Erythroblast (primary cell): Measurements from ENCODE around the gene STK39.
"Not testable (repeated sequence)": the region's sequence is repeated elsewhere in the genome, so short reads cannot be mapped to it uniquely, and the experiment has no call there.

Experiments
- DNase-seq, 2 experiments: peaks; one replicate each; lab custom pipeline; 2025; lab: John Stamatoyannopoulos, UW
- GATA1 ChIP-seq: IDR thresholded peaks from 2 replicates; pipeline ENCODE4 v1.6.1; 2011; ENCODE audit warnings: low read depth, mild to moderate bottlenecking, control low read depth, low read length, moderate library complexity
- POLR2A ChIP-seq: IDR thresholded peaks from 2 replicates; pipeline ENCODE4 v1.6.1; 2011; ENCODE audit warnings: mild to moderate bottlenecking, low read length

STK39 gene

DNA sequence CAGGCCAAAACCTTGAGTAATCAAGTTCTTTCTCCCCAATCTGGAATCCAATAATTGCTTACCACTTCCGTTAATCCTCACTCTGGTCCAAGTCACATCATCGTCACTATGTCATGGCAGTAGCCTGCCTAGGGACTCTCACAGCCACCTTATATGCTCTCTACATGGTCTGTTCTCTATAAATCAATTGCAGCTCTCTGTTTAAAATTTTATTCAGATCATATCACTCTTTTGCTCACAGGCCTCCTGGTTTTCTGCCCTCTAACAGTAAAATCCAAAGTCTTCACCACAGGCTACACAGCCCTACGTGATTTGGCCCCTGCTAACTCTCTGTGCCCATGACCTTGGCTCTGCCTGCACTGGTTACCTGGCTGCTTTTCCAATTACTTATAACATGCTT, 188.7 kb downstream of the STK39 start:
- no peak for TF ChIP-seq GATA1
- no peak for TF ChIP-seq POLR2A

DNA sequence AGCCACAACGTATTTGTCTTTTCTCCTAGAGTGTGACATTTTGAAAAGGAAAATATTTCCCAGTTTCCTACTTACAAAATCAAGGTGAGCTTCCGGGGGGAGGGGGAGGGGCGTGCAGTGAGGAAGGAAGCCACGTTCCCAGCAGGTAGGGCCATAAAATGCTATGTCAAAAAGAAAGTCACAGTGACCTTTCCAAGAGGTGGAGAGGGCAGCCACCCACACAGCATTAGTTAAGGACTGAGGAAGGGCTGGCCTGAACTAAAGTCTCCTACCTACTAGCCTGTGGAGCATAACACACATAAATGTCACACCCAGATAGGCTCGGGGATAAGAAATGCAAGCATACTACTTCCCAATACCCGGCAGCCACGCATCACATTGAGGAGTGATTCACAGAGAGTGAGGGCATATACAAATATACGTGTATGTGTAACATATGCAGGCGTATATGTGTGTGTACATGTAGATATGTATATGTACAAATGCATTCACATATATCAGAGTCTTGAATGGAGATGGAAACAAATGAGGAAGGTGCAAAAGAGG, 191.1 kb downstream of the STK39 start:
- no peak for DNase-seq
- TF ChIP-seq GATA1 = no peak
- TF ChIP-seq POLR2A = no peak

More for the DNA sequence above, 188.7 kb downstream of the STK39 start:
- no peak for DNase-seq

DNA sequence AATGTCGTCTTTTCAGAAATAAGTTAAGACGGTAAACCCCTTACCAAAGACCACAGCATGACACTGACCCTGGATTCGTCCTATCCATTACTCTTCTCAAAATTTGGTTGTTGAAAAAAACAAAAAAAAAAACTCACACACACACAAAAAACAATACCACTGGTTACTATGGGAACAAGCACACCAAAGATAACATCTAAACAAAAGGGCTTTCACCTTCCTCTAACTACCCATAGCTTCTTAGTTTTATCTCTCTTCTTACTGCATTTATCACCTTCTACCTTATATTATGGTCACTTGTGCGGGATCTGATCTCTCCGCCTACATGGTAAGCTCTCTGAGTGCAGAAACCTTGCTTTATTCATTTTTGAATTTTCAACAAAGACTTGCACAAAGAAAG, 192.7 kb downstream of the STK39 start:
- DNase-seq = no peak
- TF ChIP-seq POLR2A (no peak), GATA1 (no peak)

DNA sequence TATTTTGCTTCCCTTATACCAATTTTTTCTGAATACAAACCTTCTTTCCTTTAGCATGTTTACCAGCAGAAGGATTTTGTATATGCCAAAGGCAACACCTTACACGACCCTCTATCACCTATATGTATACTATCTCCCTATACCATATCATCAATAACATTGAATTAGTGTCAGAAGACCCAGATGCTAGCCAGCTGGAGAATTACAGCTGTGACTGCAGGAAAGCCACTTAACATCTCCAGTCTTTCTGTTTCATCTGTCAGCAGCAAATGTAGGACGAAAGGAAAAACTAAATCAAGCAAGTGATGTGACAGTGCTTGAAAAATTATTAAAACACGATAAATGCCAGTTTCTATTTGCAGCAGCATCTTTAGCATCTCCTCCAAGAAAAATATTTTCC, 193.7 kb downstream of the STK39 start:
- DNase-seq = no peak
- TF ChIP-seq POLR2A = no peak
- TF ChIP-seq GATA1 = no peak

DNA sequence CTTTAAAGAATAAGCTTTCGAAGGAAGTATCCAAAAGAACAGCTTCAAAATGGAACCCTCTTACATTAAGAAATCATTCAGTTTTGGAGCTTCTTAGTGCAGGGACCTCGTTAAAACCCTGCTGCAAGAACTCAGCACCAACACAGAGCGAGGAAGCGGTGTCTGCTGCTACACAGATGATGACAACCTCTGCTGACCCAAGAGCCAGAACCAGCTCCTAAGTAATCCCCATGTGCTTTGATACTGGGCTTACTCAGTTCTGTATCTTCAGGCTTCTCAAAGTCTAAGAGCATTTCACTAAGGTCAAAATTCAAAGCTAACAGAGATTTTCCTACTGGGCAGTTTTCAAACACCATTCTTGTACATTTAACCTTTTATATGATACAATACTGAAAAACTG, 194.6 kb downstream of the STK39 start:
- no peak for DNase-seq
- TF ChIP-seq POLR2A (no peak), GATA1 (no peak)

DNA sequence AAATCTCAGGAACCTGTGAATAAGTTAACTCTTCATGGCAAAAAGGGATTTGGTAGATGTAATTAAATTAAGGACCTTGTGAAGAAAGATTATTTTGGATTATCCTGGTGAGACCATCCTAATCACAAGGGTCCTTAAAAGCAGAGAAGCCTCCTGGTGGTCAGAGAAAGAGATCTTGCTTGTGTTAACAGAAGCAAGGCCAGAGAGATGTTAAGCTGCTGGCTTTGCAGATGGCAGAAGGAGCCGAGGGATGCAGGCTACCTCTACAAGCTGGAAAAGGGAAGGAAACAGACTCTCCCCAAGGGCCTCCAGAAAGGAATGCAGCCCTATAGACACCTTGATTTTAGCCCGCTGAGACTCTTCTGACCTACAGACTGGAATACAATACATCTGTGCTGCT, 197.0 kb downstream of the STK39 start:
- DNase-seq = no peak
- no peak for TF ChIP-seq POLR2A
- no peak for TF ChIP-seq GATA1

DNA sequence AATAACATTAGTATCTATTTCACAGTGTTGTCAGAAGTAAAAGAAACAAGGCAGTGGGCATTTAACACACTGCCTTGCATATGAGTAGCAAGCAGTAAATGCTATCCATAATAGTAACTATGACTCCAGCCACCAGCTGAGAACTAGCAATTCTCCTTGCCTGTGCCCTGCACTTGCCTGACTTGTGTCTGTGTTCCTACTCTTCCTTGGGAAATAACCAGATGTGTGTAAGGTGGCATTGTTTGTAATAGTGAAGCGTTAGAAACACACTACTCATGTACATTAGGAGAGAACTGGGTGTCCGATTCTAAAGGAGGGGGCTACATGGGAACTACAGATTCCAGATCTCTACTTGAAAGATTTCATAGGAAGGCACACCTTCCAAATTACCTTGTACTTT, 197.8 kb downstream of the STK39 start:
- TF ChIP-seq GATA1 (no peak), POLR2A (no peak)
- no peak for DNase-seq

DNA sequence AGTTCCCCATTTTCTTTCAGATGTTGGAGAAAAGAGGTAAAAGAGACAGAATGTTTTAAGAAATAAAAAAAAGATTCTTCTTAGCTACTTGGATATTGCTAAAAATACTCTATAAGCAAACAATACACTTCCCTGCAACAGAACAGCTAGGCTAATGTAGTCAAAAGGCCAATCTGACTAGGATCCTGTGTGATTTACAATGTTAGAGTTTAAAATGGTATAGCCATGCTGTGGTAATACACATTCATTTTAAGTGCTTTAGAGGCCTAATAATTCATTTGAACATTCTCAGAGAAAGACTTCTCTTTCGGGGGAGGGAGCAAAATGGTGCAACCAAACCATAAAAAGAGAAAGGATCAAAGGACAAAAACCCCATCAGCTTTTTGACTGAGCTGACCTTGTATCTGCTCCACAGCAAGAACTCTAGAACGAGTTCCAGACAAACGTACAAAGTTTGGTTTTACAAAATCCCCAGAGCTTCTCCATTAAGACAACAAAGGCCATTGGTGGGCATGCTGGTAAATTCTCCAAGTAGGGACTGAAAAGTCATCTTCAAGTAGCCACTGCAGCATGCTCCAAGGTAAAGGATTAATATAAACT, 200.2 kb downstream of the STK39 start:
- TF ChIP-seq GATA1 = no peak
- TF ChIP-seq POLR2A = no peak
- DNase-seq = no peak

DNA sequence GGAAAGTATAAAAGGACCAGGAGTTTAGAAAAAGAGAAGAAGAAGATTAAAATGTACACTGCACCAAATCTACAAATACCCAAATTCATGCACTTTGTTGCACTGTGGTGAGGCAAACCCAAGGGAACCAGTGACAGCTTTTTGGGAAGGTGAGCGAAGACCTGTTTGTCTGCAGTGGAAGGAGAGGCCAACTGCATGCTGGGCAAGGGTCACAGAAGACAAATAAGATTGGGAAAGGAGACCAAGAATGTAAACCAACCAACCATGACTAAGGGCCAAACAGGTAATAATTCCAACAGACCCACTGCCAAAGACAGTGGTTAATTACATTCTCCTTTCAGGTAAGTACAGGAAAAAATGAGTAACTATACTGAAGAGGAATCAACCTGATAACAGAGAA, 202.8 kb downstream of the STK39 start:
- TF ChIP-seq POLR2A = no peak
- no peak for TF ChIP-seq GATA1
- DNase-seq = no peak

DNA sequence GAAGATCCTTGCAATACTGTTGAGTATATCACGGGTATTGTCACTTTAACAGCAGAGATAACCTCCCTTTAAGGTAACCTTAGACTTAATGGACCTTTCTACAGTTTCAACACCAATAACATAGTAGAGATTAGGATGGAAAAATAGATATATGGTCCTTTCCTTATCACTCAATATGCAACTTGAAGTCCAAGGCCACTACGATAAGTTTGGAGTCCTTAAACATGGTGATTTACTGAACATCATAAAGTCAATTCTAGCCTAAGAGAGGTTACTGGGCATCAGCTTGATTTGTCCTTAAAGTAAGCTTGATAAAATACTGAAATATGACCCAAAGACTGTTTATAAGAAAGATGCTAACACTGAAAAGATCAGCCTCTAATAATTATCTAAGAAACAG, 203.2 kb downstream of the STK39 start:
- no peak for TF ChIP-seq POLR2A
- no peak for TF ChIP-seq GATA1
- DNase-seq = no peak

DNA sequence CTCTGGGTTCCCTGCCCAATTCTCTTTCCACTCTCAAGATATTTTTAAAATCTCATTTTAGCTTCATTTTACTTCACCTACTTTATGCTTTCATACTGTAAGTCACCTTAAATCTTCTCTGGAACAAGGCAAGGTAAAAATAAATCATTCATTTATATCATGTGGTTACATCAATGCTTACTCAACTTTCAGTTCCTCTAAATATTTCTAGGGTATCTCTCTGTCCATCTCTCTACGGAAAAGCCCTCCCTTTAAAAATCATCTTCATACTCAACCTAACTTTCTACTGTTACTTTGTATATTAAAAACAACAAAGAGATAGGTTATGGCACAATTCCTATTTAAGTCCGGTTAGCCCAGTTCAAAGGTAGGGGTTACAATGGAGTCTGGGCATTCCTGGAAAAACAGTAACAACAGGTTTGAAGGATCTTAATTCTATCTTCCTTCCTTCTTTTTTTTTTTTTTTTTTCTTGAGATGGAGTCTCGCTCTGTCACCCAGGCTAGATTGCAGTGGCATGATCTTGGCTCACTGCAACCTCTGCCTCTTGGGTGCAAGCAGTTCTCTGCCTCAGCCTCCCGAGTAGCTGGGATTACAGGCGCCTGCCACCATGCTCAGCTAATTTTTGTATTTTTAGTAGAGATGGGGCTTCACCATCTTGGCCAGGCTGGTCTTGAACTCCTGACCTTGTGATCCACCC, 205.1 kb downstream of the STK39 start:
- not testable (repeated sequence) for DNase-seq

DNA sequence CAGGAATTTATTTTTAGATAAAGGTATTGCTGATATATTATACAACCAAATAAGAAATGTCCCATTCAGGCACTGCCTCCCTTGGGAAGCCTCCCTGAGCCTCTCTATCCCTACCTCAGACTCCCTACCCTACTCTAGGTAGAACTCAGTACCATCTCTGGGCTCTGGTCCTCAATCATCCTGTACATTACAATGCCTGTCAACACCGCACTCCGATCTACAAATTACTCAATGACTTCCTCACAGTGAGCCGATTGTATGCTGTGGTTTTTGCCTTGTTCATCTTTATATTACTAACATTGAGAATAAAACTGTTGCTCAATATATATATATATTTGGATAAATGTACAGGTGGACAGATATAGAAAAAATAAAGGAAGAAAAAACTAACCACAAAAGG, 207.5 kb downstream of the STK39 start:
- no peak for TF ChIP-seq POLR2A
- TF ChIP-seq GATA1 = no peak
- no peak for DNase-seq

DNA sequence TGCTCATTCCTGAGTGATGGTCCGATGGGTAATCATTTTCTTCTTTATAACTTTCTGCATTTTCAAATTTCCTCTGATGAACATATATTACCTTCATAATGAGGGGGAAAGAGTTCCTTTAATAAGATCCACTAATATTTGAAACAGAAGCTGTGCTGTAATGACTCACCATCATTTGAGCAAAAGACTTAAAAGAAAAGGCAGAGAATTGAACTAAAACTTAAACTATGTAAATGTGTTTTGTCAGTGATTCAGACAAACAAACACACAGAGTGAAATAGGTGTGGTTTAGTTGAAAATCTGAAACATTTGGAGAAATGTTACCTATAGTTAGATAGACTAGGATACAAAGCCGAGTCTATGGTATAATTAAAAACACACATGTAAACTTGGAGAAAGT, 209.6 kb downstream of the STK39 start:
- no peak for TF ChIP-seq POLR2A
- TF ChIP-seq GATA1 = no peak
- no peak for DNase-seq

DNA sequence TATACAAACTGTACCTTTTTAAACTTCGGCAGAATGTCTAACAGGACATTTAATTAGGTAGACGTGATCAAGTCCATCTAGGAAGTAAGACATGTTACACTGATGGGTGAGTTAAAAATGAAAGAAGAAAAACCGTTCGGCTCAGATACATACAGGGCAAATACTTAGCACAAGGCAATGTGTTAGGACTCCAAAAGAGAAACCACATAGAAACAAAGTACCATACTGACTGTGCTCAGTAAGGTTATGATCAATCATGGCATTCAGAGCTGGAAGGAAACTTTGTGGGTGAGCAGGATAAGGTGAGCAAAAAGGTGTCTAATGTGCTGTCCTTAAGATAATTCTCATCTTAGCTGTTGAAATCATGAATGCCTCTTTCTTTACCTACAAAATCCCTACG, 211.9 kb downstream of the STK39 start:
- TF ChIP-seq GATA1 (no peak), POLR2A (no peak)
- DNase-seq = no peak

DNA sequence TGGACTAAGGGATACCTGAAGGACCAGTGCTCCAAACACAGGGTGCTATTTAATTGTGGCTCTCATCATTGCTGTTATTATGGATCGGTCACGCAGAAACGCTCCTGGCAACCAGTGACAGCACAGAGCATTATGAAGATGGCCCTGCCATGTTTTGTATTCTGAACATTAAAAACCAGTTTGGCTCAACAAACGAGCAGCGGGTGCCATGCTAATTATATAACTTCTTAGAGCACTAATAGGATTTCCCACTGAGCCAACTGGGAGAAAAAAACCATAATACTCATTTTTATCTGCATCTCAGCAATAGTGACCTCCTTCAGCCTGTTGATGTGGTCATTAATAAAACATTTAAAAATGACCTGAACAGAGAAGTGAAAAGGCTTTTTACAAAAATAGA, 212.8 kb downstream of the STK39 start:
- DNase-seq = no peak
- TF ChIP-seq GATA1 (no peak), POLR2A (no peak)
